RWPE1 (cell line): ENCODE data around the gene MAPK8IP2.
"Not testable (repeated sequence)": the region's sequence is repeated elsewhere in the genome, so short reads cannot be mapped to it uniquely, and the experiment has no call there.

Source experiments
- CTCF ChIA-PET: fragments of 350-600 bp; sonication (Branson Sonifier 250); formaldehyde crosslinking; extraction: SDS; loops from one replicate; lab custom pipeline; 2021; lab: Yijun Ruan, JAX
- POLR2A ChIA-PET: fragments of 400-600 bp; formaldehyde crosslinking; extraction: SDS; loops from one replicate; lab custom pipeline; 2020; ENCODE audit warnings: antibody characterized with exemption; ENCODE audit not compliant: low non-redundant PET; lab: Yijun Ruan, JAX
- DNase-seq: peaks from one replicate; pipeline ENCODE4 v3.0.0; 2012; ENCODE audit warnings: low spot score
- H3K27ac ChIP-seq: fragments of 450-650 bp; 2 replicates; pipeline ENCODE4 v1.5.1; 2017
- TF ChIP-seq, protein P1 (sequence below): fragments of 450-650 bp; conservative IDR thresholded peaks from 2 replicates; pipeline ENCODE4 v1.5.1; 2017; ENCODE audit warnings: low read depth, mild to moderate bottlenecking

MAPK8IP2 gene

DNA sequence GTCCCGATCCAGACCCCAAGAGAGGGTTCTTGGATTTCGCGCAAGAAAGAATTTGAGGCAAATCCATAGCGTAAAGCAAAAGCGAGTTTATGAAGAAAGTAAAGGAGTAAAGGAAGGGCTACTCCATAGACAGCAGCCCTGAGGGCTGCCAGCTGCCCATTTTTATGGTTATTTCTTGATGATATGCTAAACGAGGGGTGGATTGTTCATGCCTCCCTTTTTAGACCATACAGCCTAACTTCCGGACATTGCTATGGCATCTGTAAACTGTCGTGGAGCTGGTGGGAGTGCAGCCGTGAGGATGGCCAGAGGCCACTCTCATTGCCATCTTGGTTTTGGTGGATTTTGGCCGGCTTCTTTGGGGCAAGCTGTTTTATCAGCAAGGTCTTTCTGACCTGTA lies 52.7 kb downstream of the MAPK8IP2 start:
- TF ChIP-seq, protein P1, sequence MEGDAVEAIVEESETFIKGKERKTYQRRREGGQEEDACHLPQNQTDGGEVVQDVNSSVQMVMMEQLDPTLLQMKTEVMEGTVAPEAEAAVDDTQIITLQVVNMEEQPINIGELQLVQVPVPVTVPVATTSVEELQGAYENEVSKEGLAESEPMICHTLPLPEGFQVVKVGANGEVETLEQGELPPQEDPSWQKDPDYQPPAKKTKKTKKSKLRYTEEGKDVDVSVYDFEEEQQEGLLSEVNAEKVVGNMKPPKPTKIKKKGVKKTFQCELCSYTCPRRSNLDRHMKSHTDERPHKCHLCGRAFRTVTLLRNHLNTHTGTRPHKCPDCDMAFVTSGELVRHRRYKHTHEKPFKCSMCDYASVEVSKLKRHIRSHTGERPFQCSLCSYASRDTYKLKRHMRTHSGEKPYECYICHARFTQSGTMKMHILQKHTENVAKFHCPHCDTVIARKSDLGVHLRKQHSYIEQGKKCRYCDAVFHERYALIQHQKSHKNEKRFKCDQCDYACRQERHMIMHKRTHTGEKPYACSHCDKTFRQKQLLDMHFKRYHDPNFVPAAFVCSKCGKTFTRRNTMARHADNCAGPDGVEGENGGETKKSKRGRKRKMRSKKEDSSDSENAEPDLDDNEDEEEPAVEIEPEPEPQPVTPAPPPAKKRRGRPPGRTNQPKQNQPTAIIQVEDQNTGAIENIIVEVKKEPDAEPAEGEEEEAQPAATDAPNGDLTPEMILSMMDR: no peak
- CTCF ChIA-PET: no interaction called here

DNA sequence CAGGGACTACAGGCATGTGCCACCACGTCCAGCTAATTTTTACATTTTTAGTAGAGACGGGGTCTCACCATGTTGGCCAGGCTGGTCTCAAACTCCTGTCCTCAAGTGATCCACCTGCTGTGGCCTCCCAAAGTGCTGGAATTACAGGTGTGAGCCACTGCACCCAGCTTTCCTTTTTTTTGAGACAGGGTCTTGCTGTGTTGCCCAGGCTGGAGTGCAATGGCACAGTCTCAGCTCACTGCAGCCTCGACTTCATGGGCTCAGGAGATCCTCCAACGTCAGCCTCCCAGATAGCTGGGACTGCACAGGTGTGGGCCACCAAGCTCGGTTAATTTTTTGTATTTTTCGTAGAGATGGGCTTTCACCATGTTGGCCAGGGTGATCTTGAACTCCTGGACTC lies 54.1 kb downstream of the MAPK8IP2 start:
- H3K27ac ChIP-seq, CTCF ChIA-PET, POLR2A ChIA-PET, DNase-seq: not testable (repeated sequence)

More for the DNA sequence above, 52.7 kb downstream of the MAPK8IP2 start:
- POLR2A ChIA-PET: no interaction called here
- H3K27ac ChIP-seq: no peak overlapping the region
- DNase-seq: no peak

DNA sequence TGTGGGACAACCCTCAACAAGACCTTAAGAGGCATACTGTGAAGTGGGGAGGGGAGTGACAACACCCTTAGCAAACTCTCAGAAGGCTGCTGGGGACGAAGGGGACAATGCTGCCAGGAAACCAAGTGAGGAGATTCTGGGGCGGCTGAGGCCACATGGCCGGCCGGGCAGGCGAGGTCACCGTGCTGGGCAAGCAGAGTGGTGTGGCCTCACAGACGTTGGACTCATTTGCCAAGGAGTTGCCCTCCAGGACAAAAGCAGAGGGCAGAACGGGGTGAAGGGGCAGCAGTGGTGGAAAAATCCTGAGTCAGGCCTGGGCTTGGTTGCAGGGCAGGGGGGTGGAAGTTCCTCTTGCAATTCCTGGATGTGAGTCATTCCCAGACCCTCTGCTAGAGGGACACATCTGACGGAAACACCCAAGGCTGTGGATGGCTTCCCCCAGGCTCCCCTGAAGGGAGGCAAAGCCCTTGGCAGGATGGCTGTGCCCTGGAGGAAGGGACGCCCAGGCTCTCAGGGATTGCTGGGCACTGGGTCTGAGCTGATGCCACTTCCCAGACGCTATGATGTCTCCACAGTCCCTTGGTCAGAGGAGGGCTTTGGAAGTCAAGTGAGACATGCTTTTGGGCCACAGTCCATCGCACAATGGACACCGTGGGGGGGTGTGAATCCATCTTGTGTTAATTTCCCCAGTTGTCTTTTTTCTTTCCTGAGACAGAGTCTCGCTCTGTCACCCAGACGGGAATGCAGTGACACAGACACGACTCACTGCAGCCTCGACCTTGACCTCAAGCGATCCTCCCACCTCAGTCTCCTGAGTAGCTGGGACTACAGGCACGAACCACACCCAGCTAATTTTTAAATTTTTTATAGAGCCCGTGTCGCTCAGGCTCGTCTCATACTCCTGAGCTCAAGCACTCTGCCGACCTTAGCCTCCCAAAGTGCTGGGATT lies 55.8 kb downstream of the MAPK8IP2 start:
- CTCF ChIA-PET: no interaction called here
- peak overlapping the region; percentile 26; the same call in 1 of the 2 replicates for H3K27ac ChIP-seq
- DNase-seq: peak; percentile 13
- POLR2A ChIA-PET: no interaction called here
- TF ChIP-seq, protein P1: no peak

DNA sequence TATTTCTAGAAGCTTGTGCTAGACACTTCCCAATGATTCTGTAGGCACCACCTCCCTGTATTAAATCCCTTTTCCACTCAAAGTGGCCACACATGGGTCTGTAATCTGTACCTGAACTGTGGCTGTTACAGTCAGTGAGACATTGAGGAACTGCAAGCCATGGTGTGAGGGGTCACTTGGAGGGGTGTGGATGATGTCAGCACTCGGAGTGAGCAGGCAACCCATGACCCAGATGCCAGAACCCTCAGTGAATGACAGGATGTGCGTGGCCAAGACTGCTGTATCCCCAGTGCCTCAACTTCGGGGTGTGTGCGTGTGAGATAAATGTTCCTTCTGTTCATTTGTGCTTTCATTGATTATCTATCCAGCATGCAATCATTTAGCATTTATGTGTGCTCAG lies 57.3 kb downstream of the MAPK8IP2 start:
- ChIA-PET POLR2A (no interaction called here), CTCF (no interaction called here)
- TF ChIP-seq, protein P1: no peak

DNA sequence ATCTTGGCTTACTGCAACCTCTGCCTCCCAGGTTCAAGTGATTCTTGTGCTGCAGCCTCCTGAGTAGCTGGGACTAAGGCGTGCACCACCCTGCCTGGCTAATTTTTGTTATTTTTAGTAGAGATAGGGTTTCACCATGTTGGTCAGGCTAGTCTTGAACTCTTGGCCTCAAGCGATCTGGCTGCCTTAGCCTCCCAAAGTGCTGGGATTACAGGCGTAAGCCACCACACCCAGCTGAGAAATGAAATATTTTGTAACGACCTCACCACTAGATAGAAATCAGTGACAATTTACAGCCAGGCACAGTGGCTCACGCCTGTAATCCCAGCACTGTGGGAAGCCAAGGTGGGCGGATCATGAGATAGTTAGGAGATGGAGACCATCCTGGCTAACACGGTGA lies 59.1 kb downstream of the MAPK8IP2 start:
- CTCF ChIA-PET: interaction anchor here (0.7 kb wide), 1 partner anchor 415 kb away, joined by 3 read pairs; no protein-coding TSS in a partner anchor
- POLR2A ChIA-PET, DNase-seq, H3K27ac ChIP-seq: not testable (repeated sequence)

More for the DNA sequence above, 57.3 kb downstream of the MAPK8IP2 start:
- H3K27ac ChIP-seq: no peak overlapping the region
- no peak for DNase-seq

DNA sequence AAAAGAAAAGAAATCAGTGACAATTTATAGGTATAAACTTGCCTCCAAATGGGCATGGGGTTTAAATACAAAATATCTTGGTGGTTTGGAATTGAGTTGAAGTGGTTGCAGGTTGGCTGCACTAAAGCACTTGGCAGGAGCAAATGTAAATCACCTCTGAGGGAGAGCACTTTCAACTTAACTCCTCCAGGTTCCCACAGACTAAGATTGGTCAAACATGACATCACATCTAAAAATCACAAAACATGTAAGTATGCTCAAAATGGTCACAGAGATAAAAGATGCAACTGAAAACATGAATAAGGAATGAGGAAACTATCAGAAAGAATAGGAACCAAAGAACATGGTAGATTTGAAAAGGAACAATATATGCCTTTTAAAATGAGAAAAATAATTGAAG lies 59.7 kb downstream of the MAPK8IP2 start:
- H3K27ac ChIP-seq: no peak overlapping the region
- ChIA-PET CTCF (no interaction called here), POLR2A (no interaction called here)
- TF ChIP-seq, protein P1: no peak
- no peak for DNase-seq
